ENCODE results near the gene AHDC1. TPM values are rescaled to one million over a fixed set of nuclear protein-coding genes. Genes with fewer than 3 reads are reported as not detected.
A peak's percentile ranks its signal among the peaks of the same experiment; 100 is the strongest.
"Not testable (repeated sequence)": the region's sequence is repeated elsewhere in the genome, so short reads cannot be mapped to it uniquely, and the experiment has no call there.

AHDC1 gene
- total and polyA plus RNA-seq, 2 experiments from 2014 or later, result 3.9 to 5.3 TPM

DNA sequence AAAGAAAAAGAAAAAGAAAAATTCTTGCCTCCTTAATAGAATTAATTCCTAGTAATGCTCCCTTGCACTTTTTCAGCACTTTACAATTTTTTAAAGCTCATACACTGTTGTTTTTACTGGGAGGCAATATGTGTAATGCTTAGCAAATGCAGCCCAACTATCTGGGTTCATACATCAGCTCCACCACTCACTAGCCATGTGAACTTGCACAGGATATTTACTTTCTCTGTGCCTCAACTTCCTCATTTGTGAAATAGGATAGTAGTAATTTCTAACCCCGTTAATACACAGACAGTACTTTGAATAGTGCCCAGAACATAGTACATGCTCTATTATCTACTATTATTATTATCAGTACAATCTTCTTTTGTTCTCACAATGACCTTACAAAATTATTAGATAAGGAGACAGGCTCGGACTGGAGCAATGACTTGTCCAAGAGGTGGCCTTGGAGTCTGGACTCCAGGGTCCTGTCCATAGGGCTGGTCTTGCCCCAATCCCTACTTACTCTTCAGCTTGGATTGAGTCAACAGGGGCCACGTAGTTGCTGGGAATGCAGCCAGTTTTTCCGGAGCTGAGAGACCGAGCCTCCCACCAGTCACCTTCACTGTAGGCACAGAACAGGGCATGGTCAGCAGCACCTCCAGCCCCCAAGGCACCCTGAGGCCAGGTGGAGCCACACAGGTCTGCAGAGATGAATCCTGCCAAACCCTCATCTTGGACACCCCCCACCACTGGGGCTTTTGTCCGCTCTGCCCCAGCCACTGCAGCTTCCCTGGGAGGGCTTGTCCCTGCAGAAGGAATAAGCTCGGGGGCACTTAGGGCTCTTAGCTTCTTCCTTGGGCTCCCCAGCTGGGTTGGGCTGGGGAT, 17.3 kb upstream of the AHDC1 start:
- Histone ChIP-seq H3K4me2 (ENCODE audit: unreplicated experiment) (no peak overlapping the region), H3K27me3 (replicated peaks; ENCODE audit: insufficient read depth) (no peaks in the 10 kb centered on the region), H3K4me1 (ENCODE audit: insufficient read depth) (no peaks in the 10 kb centered on the region), H3K4me3 (no peak overlapping the region), H3K9me3 (ENCODE audit: low read depth) (no peaks in the 10 kb centered on the region), H4K20me1 (ENCODE audit: insufficient read depth) (no peaks in the 10 kb centered on the region), H3K27ac (no peak overlapping the region), H3K9me2 (ENCODE audit: insufficient read depth) (no peaks in the 10 kb centered on the region), H3K36me3 (ENCODE audit: low read depth) (no peaks in the 10 kb centered on the region), H3F3A (ENCODE audit: insufficient read depth) (no peaks in the 10 kb centered on the region), H3K9ac (no peak overlapping the region), H3K79me2 (ENCODE audit: insufficient read depth) (no peaks in the 10 kb centered on the region), H2AFZ (no peak overlapping the region)
- WGBS, 2 experiments (ENCODE audit: low coverage in 1 of 2, low lambda C conversion rate in 2 of 2, missing lambda C conversion rate in 2 of 2), result 46 to 53% methylated on average over 7 of the region's 7 CpGs
- in situ Hi-C loops (cut with MboI), result loop anchor here (25.0 kb wide), 2 partner anchors 209 to 509 kb away; no protein-coding TSS in a partner anchor
- TF ChIP-seq EZH2 (IDR thresholded peaks at IDR 0.05; ENCODE audit: insufficient read depth, poor library complexity, severe bottlenecking) (no peak), EZH2phosphoT487 (IDR thresholded peaks at IDR 0.05; ENCODE audit: insufficient read depth, low read depth) (no peak)
- peak; percentile 75 for DNase-seq

DNA sequence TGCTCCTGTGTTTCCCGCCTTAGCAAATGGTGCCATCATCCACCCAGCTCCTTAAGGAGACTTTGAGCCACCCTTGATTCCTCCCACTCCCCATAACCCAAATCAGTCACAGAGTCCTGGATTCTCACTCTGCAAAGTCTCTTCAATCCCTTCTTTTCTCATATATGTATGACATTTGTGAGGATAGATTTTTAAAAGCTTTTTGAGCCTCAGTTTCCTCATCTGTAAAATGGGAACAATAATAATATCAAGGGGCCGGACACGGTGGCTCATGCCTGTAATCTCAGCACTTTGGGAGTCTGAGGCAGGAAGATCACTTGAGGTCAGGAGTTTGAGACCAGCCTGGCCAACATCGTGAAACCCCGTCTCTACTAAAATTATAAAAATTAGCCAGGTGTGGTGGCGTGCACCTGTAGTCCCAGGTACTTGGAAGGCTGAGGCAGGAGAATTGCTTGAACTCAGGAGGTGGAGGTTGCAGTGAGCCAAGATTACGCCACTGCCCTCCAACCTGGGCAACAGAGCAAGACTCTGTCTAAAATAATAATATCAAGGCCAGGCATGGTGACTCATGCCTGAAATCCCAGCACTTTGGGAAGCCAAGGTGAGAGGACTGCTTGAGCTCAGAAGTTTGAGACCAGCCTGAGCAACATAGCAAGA, 16.0 kb upstream of the AHDC1 start:
- H3K9me2 ChIP-seq (ENCODE audit: insufficient read depth); H3K9me3 ChIP-seq (ENCODE audit: low read depth); H3K27me3 ChIP-seq (replicated peaks; ENCODE audit: insufficient read depth); H3F3A ChIP-seq (ENCODE audit: insufficient read depth); H3K27ac ChIP-seq; H3K36me3 ChIP-seq (ENCODE audit: low read depth); H4K20me1 ChIP-seq (ENCODE audit: insufficient read depth); H3K4me2 ChIP-seq (ENCODE audit: unreplicated experiment); DNase-seq; H3K9ac ChIP-seq; H3K4me3 ChIP-seq; H2AFZ ChIP-seq; H3K4me1 ChIP-seq (ENCODE audit: insufficient read depth); H3K79me2 ChIP-seq (ENCODE audit: insufficient read depth): not testable (repeated sequence)
- 85 to 87% methylated on average over 7 of the region's 7 CpGs for WGBS, 2 experiments (ENCODE audit: low coverage in 1 of 2, low lambda C conversion rate in 2 of 2, missing lambda C conversion rate in 2 of 2)
- in situ Hi-C loops (cut with MboI), result loop anchor here (25.0 kb wide), 2 partner anchors 208 to 508 kb away; no protein-coding TSS in a partner anchor

DNA sequence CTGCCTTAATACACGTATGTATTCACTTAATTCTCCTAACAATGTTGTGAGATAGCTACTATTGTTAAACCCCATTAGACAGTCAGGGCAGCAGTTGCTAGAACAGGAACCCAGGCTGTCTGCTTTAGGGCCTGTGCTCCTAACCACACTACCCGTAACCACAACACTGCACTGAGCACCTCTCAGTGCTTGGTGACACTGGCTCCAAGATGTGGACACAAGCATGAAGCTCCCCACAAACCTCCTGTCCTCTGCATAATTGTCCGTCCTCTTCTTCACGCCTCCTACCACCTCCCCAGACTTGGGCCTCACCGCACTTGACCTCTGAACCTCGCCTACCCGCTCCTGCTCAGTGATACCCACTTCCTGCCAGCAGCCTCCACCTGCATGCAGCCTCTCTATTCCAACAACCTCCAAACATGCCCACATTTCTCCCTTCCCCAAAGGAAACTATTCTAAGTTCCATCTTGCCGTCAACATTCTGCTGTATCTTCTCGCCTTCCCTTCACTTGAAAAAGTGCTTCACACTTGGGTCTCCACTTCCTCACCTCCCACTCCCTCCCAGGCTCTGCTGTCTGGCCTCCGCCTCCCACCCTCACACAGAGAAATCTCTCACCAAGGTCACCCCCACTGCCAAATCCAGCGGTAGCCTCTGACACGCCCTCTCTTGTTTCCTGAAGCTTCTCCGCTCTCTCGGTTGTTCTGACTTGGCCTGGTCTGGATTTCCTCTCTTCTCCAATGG, 14.6 kb upstream of the AHDC1 start:
- in situ Hi-C loops (cut with MboI), result loop anchor here (25.0 kb wide), 2 partner anchors 206 to 506 kb away; no protein-coding TSS in a partner anchor
- H3K27ac ChIP-seq, result no peak overlapping the region
- no peaks in the 10 kb centered on the region for H3K4me1 ChIP-seq (ENCODE audit: insufficient read depth)
- no peak overlapping the region for H3K4me2 ChIP-seq (ENCODE audit: unreplicated experiment)
- WGBS, 2 experiments (ENCODE audit: low coverage in 1 of 2, low lambda C conversion rate in 2 of 2, missing lambda C conversion rate in 2 of 2), result 82 to 87% methylated on average over 14 of the region's 14 CpGs
- H3K4me3 ChIP-seq, result no peak overlapping the region
- no peaks in the 10 kb centered on the region for H3K79me2 ChIP-seq (ENCODE audit: insufficient read depth)
- TF ChIP-seq EZH2 (IDR thresholded peaks at IDR 0.05; ENCODE audit: insufficient read depth, poor library complexity, severe bottlenecking) (no peak), EZH2phosphoT487 (IDR thresholded peaks at IDR 0.05; ENCODE audit: insufficient read depth, low read depth) (no peak)
- H3K9me3 ChIP-seq (ENCODE audit: low read depth), result no peaks in the 10 kb centered on the region
- no peaks in the 10 kb centered on the region for H3K9me2 ChIP-seq (ENCODE audit: insufficient read depth)
- H3K27me3 ChIP-seq (replicated peaks; ENCODE audit: insufficient read depth), result no peaks in the 10 kb centered on the region
- DNase-seq, result no peak
- no peak overlapping the region for H2AFZ ChIP-seq
- H3K9ac ChIP-seq, result no peak overlapping the region
- no peaks in the 10 kb centered on the region for H3F3A ChIP-seq (ENCODE audit: insufficient read depth)
- H3K36me3 ChIP-seq (ENCODE audit: low read depth), result no peaks in the 10 kb centered on the region
- H4K20me1 ChIP-seq (ENCODE audit: insufficient read depth), result no peaks in the 10 kb centered on the region

DNA sequence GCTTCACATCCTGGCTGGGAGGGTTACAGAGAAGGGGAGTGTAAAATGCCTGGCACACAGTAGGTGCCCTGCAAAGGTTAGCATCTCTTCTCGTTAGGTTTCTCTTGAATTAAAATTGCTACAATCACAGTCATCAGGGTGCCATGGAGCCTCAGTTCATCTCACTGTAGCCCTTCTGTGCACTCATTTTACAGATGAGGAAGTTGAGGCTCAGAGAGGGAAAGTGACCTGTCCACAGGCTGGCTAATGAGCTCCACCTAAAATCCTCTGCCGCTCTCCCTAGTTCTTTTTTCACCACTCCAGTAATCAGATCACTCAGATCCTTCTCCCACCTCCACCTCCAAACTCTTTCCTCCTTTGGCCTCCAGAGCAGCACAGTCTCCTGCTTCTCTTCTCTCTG, 13.5 kb upstream of the AHDC1 start:
- no peaks in the 10 kb centered on the region for H3K79me2 ChIP-seq (ENCODE audit: insufficient read depth)
- no peak for DNase-seq
- WGBS, 2 experiments (ENCODE audit: low coverage in 1 of 2, low lambda C conversion rate in 2 of 2, missing lambda C conversion rate in 2 of 2), result 79 to 82% methylated on average over 2 of the region's 2 CpGs
- no peaks in the 10 kb centered on the region for H3K9me2 ChIP-seq (ENCODE audit: insufficient read depth)
- no peaks in the 10 kb centered on the region for H3F3A ChIP-seq (ENCODE audit: insufficient read depth)
- no peaks in the 10 kb centered on the region for H3K27me3 ChIP-seq (replicated peaks; ENCODE audit: insufficient read depth)
- in situ Hi-C loops (cut with MboI), result loop anchor here (25.0 kb wide), 2 partner anchors 205 to 505 kb away; no protein-coding TSS in a partner anchor
- no peak overlapping the region for H3K9ac ChIP-seq
- no peaks in the 10 kb centered on the region for H3K36me3 ChIP-seq (ENCODE audit: low read depth)
- no peaks in the 10 kb centered on the region for H3K4me1 ChIP-seq (ENCODE audit: insufficient read depth)
- no peaks in the 10 kb centered on the region for H3K9me3 ChIP-seq (ENCODE audit: low read depth)
- no peak overlapping the region for H2AFZ ChIP-seq
- H3K4me3 ChIP-seq, result no peak overlapping the region
- H3K27ac ChIP-seq, result no peak overlapping the region
- no peak for TF ChIP-seq EZH2phosphoT487 (IDR thresholded peaks at IDR 0.05; ENCODE audit: insufficient read depth, low read depth)
- no peak for TF ChIP-seq EZH2 (IDR thresholded peaks at IDR 0.05; ENCODE audit: insufficient read depth, poor library complexity, severe bottlenecking)
- no peaks in the 10 kb centered on the region for H4K20me1 ChIP-seq (ENCODE audit: insufficient read depth)
- no peak overlapping the region for H3K4me2 ChIP-seq (ENCODE audit: unreplicated experiment)
